Heart right ventricle (tissue), 16 donors: Measurements from ENCODE around the gene CEP350. TPM values are rescaled to one million over a fixed set of nuclear protein-coding genes. Genes with fewer than 3 reads are reported as not detected.

Source experiments
- ATAC-seq, 8 donors: fragments of 200-7000 bp; cut with Tn5 transposase; one replicate each; pipeline ENCODE4 v1.9.1; 2020; ENCODE audit warnings: mild to moderate bottlenecking in 8 of 8, moderate library complexity in 8 of 8, moderate number of reproducible peaks in 1 of 8
- DNase-seq, 2 donors: peaks; one replicate each; pipeline ENCODE4 v3.0.0-alpha.2; 2020
- H3K27ac ChIP-seq, 10 donors: fragments of 200-600 bp; sonication (generic) in 2 of 10; one replicate each; pipeline versions ENCODE4 v1.5.0 to v1.8.0; 2020 to 2022; ENCODE audit warnings: mild to moderate bottlenecking in 3 of 10
- H3K27me3 ChIP-seq, 7 donors: fragments of 200-600 bp; one replicate each; pipeline ENCODE4 v1.8.0; 2021 to 2022; ENCODE audit warnings: mild to moderate bottlenecking in 2 of 7
- H3K36me3 ChIP-seq, 9 donors: fragments of 200-600 bp; sonication (generic) in 1 of 9; one replicate each; pipeline versions ENCODE4 v1.5.0 to v1.8.0; 2020 to 2022; ENCODE audit warnings: mild to moderate bottlenecking in 2 of 9
- H3K4me1 ChIP-seq, 9 donors: fragments of 200-600 bp; sonication (generic) in 1 of 9; one replicate each; pipeline versions ENCODE4 v1.5.0 to v1.8.0; 2020 to 2022; ENCODE audit warnings: mild to moderate bottlenecking in 4 of 9
- H3K4me3 ChIP-seq, 10 donors: fragments of 200-600 bp; sonication (generic) in 2 of 10; one replicate each; pipeline versions ENCODE4 v1.5.0 to v1.8.0; 2020 to 2022; ENCODE audit warnings: mild to moderate bottlenecking in 7 of 10, moderate library complexity in 2 of 10
- H3K9me3 ChIP-seq, 11 donors: fragments of 200-600 bp in 10 of 11; sonication (generic) in 2 of 11; one replicate each; pipeline versions ENCODE4 v1.5.0 to v1.8.0; 2013 to 2022; ENCODE audit warnings: mild to moderate bottlenecking in 2 of 11, control low read depth in 1 of 11, moderate library complexity in 1 of 11
- WGBS, 2 donors: extraction: QIAGEN DNeasy Blood & Tissue Kit; methylation state at CpG; one replicate each; pipeline ENCODE4 v1.1.7; 2013; ENCODE audit warnings: inconsistent platforms in 1 of 2; 5-methylcytosine and 5-hydroxymethylcytosine counted together
- intact Hi-C, 10 donors: fragments of 100-400 bp; cut with DNase I; formaldehyde crosslinking; loops; one replicate each; pipeline versions ENCODE4 v1.11.1 to v1.14.2; 2022
- polyA plus RNA-seq, 2 donors: library from polyadenylated mRNA; stranded (reverse); fragments of 200-250 nt; gene quantifications; one replicate each; pipeline ENCODE4 v1.2.3, GENCODE V29; 2013
- total RNA-seq, 10 donors: library from RNA; stranded (reverse); fragmentation: NEBNext Ultra II Directional in 3 of 10; extraction: Animal tissue kit (Norgen Biotek cat#: 25700) in 3 of 10; gene quantifications; one replicate each; pipeline versions ENCODE4 v1.2.1 to v1.2.4, GENCODE V29; 2021 to 2023
- TF ChIP-seq, protein P1 (sequence below), 9 donors: fragments of 200-600 bp; sonication (generic) in 2 of 9; IDR thresholded peaks; one replicate each; pipeline versions ENCODE4 v1.5.0 to v1.8.0; 2021 to 2022; ENCODE audit warnings: antibody characterized with exemption in 9 of 9, mild to moderate bottlenecking in 5 of 9, moderate library complexity in 1 of 9
- donor health status: Arrhythmogenic right ventricular cardiomyopathy.
- donor health status: ischemic (EF 13 %, LVEDD 7.1; RV severe dilation, severe dysfunction).
- donor health status: healthy with polysubstance abuse.
- donor health status: DM: no; HTN: yes; CAD: no.
- donor health status: DM: no; HTN: no; CAD: no.
- donor health status: ischemic (EF 25% LVEDD 6.9; RV normal size, moderate dysfunction).
- donor health status: ischemic (EF 25% LVEDD 5.7; RV mildly dilated, moderate dysfunction).
- donor health status: healthy.
- donor health status: DM: yes; HTN: yes; CAD: no.
- donor health status: Ischemic cardiomyopathy.
- donor health status: ischemic (EF 35%, LVEDD 5.7; RV mildly dilated, moderate dysfunction).
- donor health status: nonischemic (EF 11% LVEDD 7.7; RV severe dilation, severe dysfunction).
- donor health status: DM: yes; HTN: yes; CAD: no.
- donor health status: PGD.
- donor health status: ischemic (EF 29% LVEDD 5.4; RV normal size, mild dysfunction).
- donor health status: nonischemic (EF 23%, LVEDD 6.1; RV moderate dilation, normal function).

The CEP350 gene
- total and polyA plus RNA-seq, 12 donors, result 3.7 to 46.3 (median 37.7) TPM

- Histone ChIP-seq H3K9me3 (no peaks in the 10 kb centered on the region), H3K4me1 (peaks cover 0 to 5% (median 0%) of the 10 kb centered on the region in 9 donors), H3K36me3 (peaks cover 0 to 100% (median 23%) of the 10 kb centered on the region in 9 donors), H3K4me3 (no peak overlapping the region), H3K27me3 (no peaks in the 10 kb centered on the region), H3K27ac (no peak overlapping the region)
- ATAC-seq (no peak), DNase-seq (no peak)
- TF ChIP-seq, protein P1, sequence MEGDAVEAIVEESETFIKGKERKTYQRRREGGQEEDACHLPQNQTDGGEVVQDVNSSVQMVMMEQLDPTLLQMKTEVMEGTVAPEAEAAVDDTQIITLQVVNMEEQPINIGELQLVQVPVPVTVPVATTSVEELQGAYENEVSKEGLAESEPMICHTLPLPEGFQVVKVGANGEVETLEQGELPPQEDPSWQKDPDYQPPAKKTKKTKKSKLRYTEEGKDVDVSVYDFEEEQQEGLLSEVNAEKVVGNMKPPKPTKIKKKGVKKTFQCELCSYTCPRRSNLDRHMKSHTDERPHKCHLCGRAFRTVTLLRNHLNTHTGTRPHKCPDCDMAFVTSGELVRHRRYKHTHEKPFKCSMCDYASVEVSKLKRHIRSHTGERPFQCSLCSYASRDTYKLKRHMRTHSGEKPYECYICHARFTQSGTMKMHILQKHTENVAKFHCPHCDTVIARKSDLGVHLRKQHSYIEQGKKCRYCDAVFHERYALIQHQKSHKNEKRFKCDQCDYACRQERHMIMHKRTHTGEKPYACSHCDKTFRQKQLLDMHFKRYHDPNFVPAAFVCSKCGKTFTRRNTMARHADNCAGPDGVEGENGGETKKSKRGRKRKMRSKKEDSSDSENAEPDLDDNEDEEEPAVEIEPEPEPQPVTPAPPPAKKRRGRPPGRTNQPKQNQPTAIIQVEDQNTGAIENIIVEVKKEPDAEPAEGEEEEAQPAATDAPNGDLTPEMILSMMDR (IDR thresholded peaks at IDR 0.05), result no peak
- WGBS, 2 donors, result 85% methylated on average over 1 of the region's 1 CpG
- intact Hi-C loops, result loop anchor here in 1 of 10 donors (10.0 kb wide), 1 partner anchor 92 kb away; no protein-coding TSS in a partner anchor
Measured at GRCh38 chr1:180083164-180083563, 128.6 kb downstream of the CEP350 start.

DNA sequence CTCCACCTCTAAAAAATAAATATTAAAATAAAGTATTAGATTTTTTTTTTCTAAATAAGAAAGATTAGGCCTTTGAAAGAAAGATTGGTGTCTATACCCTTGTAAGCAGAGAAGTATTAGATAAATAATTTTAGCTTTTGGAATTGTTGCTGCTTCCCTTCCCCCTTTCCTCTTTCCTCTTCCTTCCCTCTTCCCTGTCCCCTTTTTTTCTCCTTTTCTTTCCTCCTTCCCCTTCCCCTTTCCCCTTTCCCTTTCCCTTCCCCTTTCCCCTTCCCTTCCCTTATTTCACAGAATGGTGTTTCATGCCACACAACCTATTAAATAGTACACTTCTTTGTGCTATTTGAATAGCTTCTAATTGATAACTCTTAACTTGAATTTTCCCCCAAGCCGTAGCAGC is 130.3 kb downstream of the CEP350 start:
- Histone ChIP-seq H3K36me3 (peaks cover 0 to 100% (median 16%) of the 10 kb centered on the region in 9 donors), H3K9me3 (no peaks in the 10 kb centered on the region), H3K27ac (no peak overlapping the region), H3K4me3 (no peak overlapping the region), H3K27me3 (no peaks in the 10 kb centered on the region), H3K4me1 (peaks cover 0 to 5% (median 0%) of the 10 kb centered on the region in 9 donors)
- no peak for ATAC-seq
- TF ChIP-seq, protein P1 (IDR thresholded peaks at IDR 0.05), result no peak
- DNase-seq, result no peak
- WGBS, 2 donors, result 94 to 100% methylated on average over 1 of the region's 1 CpG
- intact Hi-C loops, result loop anchor here in 1 of 10 donors (10.0 kb wide), 1 partner anchor 90 kb away; no protein-coding TSS in a partner anchor

DNA sequence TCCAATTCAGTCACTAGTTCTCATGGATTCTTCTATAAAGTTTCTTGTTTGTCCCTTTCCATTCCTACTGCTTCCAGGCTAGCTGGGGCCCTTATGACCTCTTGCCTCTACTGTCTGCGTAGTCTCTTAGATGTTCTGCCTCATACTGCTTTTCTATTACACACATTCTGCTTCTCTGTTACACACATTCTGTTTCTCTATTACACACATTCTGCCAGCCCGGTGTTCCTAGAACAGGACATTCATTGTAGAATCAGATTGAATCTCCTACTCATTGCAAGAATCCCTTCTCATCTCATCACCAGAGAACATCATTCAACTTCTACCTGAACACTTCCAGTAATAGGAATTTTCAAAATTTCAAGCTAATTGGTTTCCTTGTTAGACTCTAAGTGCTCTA is 130.7 kb downstream of the CEP350 start:
- H3K4me1 ChIP-seq, result peaks cover 0 to 5% (median 0%) of the 10 kb centered on the region in 9 donors
- H3K27ac ChIP-seq, result no peak overlapping the region
- peaks cover 0 to 99% (median 16%) of the 10 kb centered on the region in 9 donors for H3K36me3 ChIP-seq
- intact Hi-C loops, result loop anchor here in 1 of 10 donors (10.0 kb wide), 1 partner anchor 89 kb away; no protein-coding TSS in a partner anchor
- ATAC-seq, result no peak
- H3K4me3 ChIP-seq, result no peak overlapping the region
- TF ChIP-seq, protein P1 (IDR thresholded peaks at IDR 0.05), result no peak
- no peaks in the 10 kb centered on the region for H3K27me3 ChIP-seq
- WGBS, 2 donors, result 96 to 98% methylated on average over 2 of the region's 2 CpGs
- no peaks in the 10 kb centered on the region for H3K9me3 ChIP-seq
- DNase-seq, result no peak

DNA sequence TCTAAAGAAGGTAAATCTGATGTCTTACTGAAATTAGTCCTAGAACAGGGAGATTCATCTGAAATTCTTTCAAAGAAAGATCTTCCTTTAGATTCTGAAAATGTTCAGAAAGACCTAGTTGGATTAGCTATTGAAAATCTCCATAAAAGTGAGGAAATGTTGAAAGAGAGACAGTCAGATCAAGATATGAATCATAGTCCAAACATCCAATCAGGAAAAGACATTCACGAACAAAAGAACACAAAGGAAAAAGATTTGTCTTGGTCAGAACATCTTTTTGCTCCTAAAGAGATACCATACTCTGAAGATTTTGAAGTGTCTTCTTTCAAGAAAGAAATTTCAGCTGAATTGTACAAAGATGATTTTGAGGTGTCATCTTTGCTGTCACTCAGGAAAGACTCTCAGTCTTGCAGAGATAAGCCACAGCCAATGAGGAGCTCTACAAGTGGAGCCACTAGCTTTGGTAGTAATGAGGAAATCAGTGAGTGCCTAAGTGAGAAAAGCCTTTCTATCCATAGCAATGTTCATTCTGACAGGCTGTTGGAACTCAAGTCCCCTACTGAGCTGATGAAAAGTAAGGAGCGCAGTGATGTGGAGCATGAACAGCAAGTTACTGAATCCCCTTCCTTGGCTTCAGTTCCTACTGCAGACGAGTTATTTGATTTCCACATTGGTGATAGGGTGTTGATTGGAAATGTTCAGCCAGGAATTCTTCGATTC is 138.5 kb downstream of the CEP350 start:
- peaks cover 0 to 99% (median 48%) of the 10 kb centered on the region in 9 donors for H3K36me3 ChIP-seq
- DNase-seq (no peak), ATAC-seq (no peak)
- intact Hi-C loops, result loop anchor here in 1 of 10 donors (5.0 kb wide), 1 partner anchor 84 kb away; no protein-coding TSS in a partner anchor
- H3K4me3 ChIP-seq, result no peak overlapping the region
- H3K27ac ChIP-seq, result no peak overlapping the region
- H3K27me3 ChIP-seq, result no peaks in the 10 kb centered on the region
- no peaks in the 10 kb centered on the region for H3K4me1 ChIP-seq
- H3K9me3 ChIP-seq, result no peaks in the 10 kb centered on the region
- TF ChIP-seq, protein P1 (IDR thresholded peaks at IDR 0.05), result no peak
- 67 to 73% methylated on average over 4 of the region's 4 CpGs for WGBS, 2 donors
